ENCODE measurements around the gene NXPH4.
A peak's percentile ranks its signal among the peaks of the same experiment; 100 is the strongest.

The NXPH4 gene

GRCh38 chr12:57234571-57235016 lies 18.0 kb downstream of the NXPH4 start:
- no peak for DNase-seq

GRCh38 chr12:57235017-57235727 lies 18.6 kb downstream of the NXPH4 start:
- no peak for DNase-seq

- no peak for DNase-seq
Measured at GRCh38 chr12:57235728-57236131, 19.1 kb downstream of the NXPH4 start.

DNA sequence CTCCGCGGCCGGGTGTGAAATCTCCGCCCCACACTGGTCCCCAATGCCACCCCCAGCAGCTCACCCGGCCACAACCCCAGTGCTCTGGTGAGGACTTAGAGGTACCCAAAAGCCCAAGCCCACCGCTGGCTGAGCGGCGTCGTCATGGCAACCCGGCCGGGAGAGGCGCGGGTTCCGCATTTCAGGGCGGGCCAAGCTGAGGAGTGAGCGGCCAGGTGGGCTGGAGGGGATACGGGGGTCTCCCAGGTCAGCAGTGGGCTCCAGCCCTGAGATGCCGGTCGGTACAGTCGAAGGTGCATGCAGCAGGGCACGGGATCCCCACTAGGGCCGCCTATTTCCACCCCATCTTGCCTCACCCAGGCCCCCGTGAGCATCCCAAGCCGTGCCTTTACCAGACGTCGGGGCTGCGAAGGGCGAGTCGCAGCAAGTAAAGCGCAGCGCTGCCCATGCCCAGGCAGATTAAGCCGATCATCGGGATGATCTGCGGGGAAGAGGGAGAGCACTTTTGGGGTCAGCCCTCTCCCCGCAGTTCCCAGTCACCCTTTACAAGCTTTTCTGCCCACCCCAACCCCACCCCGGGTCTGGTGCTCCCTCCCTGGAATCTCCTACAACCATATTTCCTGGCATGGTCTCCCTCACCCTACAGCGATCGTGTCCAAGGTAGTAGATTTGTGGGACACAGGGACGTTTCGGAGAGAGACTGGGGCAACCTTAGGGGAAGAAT lies 19.8 kb downstream of the NXPH4 start:
- DNase-seq: no peak

GRCh38 chr12:57236925-57237595 lies 20.5 kb downstream of the NXPH4 start:
- DNase-seq: no peak

- no peak for DNase-seq
Measured at GRCh38 chr12:57237596-57237931, 21.0 kb downstream of the NXPH4 start.

- no peak for DNase-seq
Measured at GRCh38 chr12:57237932-57238853, 21.6 kb downstream of the NXPH4 start.

DNA sequence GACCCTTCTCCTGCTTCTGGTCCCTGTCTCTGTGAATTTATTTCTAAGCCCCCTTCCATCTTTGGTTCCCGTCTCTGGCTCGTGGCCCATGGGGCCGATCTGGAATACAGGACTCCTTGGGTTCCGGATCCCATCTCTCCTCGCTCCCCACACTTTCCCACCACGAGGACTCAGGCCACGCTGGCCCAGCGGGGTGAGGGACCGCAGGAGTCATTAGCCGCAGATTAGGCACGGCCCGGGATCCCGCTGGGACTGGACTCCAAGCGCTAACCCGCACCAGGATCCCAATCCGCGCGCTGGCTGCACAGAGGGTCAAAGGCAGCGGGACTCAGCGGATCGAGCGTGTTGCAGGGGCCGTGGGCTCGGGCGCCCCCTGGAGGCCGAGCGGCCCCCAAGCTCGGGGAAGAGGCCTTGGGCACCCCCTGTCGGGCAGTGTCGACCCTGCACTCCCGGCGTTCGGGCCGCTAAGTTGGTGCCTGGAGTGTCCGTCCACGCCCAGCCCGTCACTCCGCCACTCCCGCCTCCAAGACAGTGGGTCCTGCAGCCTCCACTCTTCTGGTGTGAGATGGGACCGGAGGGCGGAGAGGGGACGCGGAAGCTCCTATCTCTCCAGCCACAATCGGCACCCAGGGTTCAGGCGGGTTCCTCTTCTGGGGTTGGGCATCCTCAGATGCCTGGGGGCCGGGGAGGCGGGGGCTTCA lies 22.4 kb downstream of the NXPH4 start:
- DNase-seq: peak; percentile 89

- DNase-seq: no peak
Measured at GRCh38 chr12:57239587-57240065, 23.0 kb downstream of the NXPH4 start.

DNA sequence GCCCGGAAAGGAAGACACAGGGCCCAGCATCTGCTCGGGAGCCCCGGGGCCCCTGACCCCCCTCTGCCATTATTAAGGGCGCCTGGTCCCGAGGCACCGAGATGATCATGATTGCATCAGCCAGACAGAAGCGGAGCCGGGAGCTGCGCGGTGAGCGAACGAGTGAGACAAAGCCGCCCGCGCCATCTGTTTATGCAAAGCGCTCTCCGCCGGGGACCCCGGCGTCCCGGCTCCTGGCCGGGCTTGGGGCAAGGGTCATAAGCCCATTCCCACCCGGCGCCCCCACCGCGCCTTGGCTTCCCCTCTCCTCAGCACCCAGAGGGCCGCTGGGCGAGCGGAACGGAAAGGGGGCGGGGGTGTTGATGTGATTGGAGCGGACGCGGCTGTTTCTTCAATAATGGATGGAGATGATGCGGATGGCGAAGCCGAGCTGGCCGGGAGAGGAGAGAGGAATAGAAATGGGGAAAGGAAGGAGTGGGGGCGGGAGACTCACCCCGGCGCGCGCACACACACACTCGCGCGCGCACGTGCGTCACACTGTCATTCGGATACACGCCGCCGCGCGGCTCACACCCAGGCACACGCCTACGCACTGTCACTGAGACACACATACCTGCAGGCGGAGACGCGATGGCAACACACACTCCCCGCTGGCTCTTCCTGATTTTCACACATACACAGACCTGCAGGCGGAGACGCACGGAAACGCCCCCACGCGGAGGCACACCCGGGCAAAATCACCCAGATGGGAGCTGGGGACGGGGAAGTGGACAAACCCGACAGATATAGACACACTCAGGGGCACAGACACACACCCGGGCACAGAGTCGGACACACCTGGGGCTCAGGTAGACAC lies 23.7 kb downstream of the NXPH4 start:
- DNase-seq: no peak

DNA sequence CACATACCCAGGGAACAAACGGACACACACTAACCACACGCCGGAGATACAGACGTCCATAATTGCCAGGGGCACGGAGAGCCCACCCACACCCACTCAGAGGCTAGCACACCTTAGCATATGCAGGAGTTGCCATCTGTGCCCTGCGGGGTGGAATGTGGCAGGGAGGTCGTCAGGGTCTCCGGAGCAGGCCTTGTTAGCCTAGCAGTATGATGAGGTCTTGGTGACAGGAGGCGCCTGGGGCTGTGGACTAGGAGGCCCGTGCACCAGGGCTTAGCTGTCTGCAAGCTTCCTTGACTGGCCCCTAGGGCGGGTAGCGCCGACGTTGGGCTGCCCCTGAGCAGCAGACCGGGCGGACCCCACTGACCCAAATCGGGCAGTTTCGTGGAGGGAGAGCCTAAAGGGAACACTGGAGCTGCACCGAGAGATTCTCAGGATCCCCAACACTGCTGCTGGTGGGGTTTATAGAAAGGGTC lies 24.4 kb downstream of the NXPH4 start:
- no peak for DNase-seq

GRCh38 chr12:57241402-57242310 lies 25.1 kb downstream of the NXPH4 start:
- no peak for DNase-seq

DNA sequence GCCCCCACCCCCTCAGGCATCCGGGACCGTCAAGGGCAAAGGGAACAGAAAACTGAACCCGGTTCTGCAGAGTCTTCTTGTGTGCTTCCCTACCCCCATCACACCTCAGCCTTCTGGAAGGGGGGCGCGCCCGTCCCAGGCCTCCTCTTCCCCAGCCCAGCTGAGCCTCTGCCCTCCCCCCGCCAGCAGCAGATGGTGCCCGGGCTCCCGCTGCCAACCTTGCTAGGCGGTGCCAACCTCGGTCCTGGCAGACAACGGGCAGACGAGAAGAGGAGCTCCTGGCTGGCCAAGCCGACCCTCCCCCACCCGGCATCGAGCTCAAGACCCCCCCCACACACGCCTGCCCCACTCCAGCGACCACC lies 25.7 kb downstream of the NXPH4 start:
- no peak for DNase-seq

DNA sequence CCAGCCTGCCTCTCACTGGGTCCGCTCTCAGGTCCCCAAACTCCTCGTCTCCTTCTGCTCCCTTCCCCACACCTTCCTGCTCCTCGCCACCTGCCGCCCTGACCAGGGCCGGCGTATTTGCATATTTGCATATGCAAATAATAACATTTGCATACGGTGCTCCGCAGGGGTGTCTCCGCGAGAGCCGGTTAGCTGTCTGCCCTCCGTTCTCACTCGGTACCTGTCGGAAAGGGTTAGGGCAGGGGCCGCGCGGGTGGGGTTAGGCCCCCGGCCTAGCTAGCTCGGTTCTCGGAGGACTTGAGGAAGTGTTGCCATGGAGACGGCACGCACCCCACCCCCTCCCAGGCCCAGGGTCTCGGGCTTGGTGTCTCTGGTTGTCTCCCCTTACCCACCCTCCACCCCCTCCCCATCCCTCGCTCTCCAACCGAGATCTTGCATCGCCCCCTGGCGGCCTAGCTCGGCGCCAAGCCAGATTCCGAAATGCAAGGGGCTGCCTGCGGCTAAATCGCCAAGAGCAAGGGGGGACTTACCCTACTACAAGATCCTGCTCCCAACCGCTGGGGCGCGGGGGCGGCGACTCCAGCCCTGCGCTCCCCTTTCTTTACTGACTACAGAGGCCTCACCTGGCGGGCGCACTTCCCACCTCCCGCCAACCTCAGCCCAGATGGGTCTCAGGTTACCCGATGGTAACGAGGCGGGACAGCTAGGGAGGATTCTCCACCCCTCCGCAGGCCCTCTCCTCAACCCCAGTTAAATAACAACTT lies 26.3 kb downstream of the NXPH4 start:
- DNase-seq: peak; percentile 28

- peak; percentile 62 for DNase-seq
Measured at GRCh38 chr12:57243521-57244311, 27.1 kb downstream of the NXPH4 start.

DNA sequence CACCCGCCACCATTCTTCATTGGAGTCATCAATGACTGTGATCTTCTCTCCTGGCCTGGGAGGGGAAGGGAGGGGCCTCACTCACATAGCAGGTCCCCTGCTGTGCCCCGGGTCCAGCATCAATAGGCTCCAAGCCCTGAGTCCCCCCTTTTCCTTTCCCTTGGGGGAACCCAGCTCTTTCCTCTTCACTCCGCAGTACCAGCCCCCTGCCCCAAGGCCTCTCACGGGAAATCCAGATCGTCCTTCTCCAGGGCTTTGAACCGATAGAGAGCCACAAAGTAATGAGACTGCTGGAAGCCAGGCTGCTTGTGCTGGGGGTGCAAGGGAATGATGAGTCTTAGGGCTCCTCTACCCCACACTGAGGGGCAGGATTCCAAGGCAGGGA lies 27.7 kb downstream of the NXPH4 start:
- DNase-seq: no peak

DNA sequence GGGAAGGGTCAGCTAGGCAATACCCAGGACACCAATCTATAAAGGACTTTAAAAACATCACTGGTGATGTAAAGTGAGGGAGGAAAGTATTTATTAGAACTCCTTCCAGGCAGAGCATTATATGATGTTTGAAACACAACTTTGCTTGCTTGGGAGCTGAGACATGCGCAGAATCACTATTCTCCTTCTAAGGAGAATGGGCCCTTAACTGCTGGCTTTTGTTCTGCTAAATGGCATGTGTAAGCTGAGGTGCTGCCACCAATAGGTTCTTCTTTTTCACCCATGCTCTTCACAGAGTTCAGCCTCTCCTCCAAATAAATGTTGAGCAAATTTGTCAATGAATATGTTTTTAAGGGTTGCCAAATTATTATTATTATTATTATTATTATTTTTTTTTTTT lies 30.4 kb downstream of the NXPH4 start:
- no peak for DNase-seq
